GM21528 (cell line): ENCODE results near the gene PLIN4.
A peak's percentile ranks its signal among the peaks of the same experiment; 100 is the strongest.

Experiments
- ATAC-seq: cut with Tn5 transposase; IDR thresholded peaks from one replicate; pipeline ENCODE4 v1.9.1; 2021; ENCODE audit warnings: mild to moderate bottlenecking, moderate library complexity; ENCODE audit not compliant: unreplicated experiment, low FRiP score

The PLIN4 gene

GRCh38 chr19:4464815-4465581 lies 53.3 kb downstream of the PLIN4 start:
- no peak for ATAC-seq

DNA sequence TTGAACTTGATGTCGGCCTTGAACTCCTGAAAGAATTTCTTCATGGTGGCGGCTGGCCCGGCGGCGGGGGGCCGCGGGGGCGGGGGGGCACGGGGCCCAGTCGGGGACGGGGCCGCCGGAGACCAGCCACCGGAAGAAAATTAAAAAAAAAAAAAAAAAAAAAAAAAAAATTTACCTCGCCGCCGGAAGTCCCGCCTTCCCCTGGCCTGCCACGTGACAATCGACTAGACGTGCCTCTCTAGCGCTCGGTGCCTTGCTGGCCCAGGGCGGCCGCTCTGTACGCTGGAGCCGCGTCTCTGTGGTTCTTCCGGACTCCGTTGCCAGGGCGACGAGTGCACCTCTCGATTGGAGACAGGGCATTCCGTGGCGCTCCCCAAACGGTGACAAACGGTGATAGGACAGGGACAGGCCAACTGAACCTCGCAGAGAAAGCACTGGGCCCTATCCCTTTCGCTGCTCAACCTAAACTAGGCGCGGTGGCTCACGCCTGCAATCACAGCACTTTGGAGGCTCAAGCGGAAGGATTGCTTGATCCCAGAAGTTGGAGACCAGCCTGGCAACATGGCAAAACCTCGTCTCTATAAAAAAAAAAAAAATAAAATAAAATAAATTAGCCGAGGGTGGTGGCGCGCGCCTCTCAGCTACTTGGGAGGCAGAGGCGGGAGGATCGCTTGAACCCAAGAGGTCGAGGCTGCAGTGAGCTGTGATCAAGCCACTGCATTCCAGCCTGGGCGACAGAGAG lies 60.5 kb downstream of the PLIN4 start, which contains the start of gene UBXN6:
TSS of gene UBXN6 (minus strand) at position 141 of the 742 bp plus-strand sequence. CDS start at position 44, 97 bp downstream.
- ATAC-seq, result peak; percentile 71

DNA sequence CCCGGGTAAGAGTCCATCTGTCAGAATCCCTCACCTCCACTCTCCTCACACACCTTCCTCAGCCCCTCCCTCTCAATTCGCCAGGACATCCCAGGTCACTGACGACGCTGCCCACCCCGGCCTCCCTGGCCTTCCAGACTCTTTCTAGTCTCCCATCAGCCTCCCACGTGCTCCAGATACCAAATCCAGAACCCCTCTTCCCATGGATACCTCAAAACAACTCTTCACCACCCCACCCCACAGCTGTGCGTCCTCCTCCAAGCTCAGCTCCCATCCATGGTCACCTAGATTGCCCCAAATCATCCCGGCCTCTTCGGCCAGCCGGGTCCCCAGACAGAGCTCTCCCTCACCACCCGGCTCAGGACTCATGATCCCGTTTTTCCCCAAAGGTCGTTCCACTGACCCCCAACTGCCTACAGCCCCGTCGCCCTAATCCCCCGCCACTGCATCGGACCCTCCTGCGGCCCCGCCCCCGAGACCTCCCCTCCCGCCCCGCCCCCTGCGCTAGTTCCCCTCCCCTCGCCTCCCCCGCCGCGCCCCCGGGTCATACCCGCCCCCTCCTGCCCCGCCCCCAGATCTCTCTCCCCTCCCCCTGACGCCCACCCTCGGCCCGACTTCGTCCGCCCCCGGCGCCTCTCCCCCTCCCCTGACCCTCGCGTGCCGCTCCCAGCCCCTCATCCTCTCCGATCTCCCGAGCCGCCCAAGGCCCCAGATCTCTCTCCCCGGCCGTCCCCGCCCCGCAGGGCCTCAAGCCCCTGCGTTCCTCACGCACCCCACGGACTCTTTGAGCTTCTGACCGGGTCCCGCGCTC lies 61.2 kb downstream of the PLIN4 start:
- ATAC-seq, result no peak

GRCh38 chr19:4456476-4456842 lies 61.8 kb downstream of the PLIN4 start:
- ATAC-seq, result no peak

DNA sequence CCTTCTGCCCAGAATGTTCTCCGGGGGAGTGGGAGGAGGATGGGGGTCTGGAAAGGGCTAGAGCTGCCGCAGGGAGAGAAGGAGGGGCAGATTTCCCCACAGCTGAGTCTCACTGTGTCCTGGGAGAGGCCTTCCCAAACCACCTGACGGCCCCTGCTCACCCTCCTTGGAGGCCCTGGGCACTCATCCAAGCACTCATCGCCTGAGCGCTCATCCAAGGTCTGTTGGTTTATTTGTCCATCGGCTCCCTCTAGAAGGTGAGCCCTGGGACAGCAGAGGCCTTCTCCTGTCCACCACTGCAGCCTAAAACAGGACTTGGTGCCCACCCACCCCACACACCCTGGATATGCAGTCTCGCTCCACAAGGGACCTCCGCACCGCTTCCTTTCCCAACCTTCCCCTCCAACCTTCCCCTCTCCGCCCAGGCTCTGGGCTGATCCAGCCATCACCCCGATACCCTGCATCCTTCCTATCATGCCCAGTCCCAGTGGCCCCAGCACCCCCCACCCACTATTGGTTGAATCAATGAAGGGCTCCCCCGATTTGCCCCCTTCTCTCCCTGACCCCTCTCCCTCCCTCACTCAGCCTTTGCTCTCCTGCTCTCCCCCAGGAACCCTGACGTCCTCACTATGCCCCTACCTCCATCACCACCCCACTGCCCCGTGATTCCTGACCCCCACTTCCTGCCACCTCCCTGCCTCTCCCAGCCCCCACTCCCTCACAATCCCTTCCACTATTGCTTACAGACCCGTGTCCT lies 62.4 kb downstream of the PLIN4 start:
- ATAC-seq, result no peak

DNA sequence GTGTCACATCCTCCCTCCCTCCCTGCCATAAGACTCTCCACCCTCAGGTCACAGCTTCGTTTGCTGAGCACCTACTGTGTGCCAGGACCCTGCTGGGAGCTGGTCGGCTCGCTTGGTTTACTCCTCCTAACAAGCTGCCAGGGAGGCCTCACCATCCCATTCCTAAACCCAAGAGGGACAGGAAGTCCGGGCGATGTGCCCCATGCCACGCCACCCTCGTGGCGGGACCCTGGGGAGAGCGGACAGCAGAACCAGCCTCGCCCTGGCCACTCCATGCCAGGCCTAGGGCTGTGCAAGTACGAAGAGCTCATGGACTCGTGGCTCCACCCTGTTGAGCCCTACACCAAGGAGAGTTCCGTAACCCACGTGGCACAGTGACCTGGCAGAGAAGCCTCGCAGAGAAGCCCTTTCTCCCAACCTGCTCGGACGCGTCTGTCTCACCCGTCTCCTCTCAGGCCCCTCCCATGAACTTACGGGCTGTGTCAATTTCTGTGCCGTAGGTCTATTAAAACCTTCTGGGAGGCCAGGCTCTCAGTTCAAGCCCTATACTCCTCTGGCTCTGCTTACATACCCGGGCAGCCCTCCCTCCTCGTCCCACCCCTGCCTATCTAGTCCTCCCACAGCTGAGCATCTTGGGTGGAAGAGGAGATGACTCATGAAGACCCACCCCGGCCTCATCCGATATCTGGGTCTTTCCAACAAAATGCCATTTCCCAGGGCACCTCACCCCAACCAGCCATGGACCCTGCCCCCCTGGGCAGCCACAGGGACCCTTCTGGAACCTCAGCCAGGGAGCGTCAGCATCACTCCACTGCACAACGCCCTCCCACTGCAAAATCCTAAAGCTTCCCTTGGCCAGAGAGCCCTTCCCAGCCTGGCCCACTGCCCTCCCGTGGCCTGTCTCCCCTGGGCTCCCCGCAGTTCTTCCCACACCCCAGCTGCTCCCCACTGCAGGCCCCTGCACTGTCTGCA lies 63.3 kb downstream of the PLIN4 start:
- ATAC-seq, result no peak

DNA sequence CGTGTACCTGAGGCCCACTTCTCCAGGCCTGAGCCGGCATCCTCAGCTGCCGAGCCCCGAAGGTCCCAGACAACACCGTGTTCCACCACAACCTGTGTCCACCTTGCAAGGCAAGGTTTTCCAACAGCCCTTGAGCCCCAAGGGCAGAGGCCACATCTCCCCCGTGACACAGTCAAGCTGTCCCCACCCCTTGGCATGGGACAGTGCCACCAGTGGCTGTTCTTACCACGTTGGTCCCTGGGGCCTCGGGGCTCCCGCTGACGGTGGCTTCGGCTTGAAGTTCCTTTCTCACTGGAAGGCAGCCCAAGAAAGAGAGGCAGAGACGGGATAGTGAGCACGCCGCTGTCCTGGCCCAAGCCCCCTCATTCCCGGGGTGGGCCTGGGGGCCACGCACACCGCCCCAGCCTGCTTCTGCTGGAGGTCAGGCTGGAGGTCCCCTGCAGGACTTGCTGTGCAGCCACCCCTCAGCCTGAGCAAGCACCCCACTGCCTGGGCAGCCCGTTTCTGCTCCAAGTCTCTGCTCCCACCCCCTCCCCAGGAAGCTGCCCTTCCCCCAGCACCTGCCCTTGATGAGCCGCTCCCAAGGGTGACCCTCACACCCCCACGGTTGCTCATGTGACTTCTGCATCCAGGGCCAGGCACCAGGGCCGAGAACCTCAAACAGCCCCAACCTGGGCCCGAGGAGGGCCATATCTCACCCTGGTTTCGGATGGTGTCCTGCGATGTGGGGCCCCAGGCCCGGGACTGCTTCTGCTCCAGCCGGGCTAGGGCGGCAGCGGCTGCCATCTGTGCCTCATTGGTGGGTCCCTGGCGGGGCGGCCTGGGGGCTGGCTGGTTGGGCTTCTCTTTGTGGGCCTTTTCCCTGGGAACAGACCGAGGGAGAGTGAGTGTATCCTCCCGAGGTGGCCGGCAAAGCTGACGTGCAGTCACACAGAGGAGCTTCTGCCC lies 64.8 kb downstream of the PLIN4 start:
- no peak for ATAC-seq

DNA sequence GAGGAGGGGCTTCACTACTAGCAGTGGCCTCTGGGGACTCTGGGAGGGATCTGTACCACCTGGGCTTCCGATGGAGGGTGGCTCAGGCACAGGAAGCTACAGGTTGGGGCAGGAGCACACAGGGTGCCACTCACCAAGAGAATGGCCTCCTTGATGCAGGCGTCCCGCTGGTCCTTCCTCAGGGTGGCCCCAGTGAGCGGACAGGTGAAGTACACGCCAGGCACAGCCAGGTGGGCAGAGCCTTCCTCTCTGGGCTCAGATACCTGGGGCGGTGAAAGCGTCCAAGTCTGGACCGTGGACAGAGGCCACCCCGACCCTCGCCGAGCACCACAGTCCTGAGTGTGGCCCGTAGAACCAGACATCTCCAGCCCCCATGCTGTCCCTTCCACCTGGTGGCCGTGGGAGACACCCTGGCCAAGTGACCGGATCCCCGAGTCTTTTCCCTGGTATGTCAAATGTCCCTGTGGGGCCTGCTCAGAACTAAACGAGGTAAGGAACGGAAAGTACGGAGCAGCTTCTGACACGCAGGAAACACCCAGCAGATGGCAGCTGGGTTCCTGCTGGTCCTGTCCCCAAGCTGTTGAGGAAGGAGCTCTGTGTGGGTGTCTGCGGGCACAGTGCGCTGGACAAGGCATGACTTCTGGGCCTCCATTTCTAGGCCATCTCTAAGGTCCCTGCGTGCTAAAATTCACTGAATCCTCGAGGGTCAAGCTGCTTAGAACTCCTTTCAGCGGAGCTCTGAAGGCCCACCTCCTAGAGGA lies 65.9 kb downstream of the PLIN4 start:
- ATAC-seq, result no peak
